HG03575 (cell line): ENCODE measurements around the gene PKHD1.

Experiments
- ATAC-seq: cut with Tn5 transposase; IDR thresholded peaks from one replicate; pipeline ENCODE4 v1.9.1; 2021; ENCODE audit not compliant: unreplicated experiment, insufficient number of reproducible peaks, low FRiP score; ENCODE audit errors: extremely low read depth

Gene PKHD1

GRCh38 chr6:51678905-51679620 is 408.4 kb downstream of the PKHD1 start:
- peak; percentile 83 for ATAC-seq

GRCh38 chr6:51678274-51678673 is 409.1 kb downstream of the PKHD1 start:
- no peak for ATAC-seq

DNA sequence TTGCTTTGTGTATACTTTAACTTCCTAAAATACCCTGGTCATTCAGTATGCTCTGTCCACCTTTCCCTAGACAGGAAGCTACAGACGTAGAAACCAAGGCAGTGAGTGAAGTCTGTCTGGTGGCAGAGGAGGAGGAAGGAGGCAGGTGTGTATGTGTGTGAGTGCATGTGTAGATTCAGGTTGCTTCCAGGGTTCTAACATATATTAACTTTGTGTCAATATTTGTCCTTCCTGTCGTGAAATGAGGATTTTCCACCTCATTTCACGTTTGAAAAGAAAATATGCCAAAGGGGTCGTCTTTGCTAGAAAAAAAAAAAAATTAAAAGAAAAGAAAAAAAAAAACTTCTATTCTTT is 411.5 kb downstream of the PKHD1 start:
- ATAC-seq, result no peak

DNA sequence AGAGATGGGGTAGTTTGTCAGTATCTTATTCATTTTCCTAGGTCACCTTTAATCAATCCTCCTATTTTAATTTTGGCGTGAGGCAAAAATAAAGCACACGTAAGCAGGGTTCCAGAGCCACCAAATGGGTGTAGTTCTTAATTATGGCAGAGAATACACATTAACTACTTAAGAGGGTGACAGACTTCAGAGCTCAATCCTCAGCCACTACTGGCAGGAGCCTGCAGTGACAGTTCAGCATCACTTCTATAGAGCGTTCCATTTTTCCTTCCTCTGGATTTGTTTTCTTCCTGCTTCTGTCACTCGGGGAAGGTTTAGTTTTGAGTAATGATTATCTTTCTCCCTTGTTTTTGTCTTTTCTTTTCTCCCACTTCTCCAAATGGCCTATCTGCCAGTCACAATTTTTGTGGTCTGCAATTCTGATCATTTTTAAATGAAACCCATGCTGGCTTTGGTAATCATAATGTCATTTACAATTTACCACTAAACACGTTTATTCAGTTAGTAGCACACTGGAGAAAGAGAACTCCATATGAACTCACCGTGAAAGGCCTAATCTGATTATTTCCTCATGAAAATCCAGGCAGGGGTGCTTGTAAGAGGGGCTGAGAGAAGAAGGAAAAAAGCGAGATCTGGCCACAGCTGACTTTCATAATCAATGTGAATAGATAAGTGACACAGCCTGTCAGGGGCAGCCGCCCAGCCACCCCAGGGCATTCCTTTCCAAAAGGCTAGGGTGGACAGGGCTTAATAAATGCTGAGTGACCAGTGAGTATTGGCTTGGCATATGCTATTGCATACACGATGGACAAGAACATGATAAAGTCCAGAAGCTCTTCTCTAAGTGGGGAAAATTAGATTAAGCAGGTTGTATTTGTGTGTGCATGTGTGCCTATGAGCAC is 412.1 kb downstream of the PKHD1 start:
- ATAC-seq, result no peak

DNA sequence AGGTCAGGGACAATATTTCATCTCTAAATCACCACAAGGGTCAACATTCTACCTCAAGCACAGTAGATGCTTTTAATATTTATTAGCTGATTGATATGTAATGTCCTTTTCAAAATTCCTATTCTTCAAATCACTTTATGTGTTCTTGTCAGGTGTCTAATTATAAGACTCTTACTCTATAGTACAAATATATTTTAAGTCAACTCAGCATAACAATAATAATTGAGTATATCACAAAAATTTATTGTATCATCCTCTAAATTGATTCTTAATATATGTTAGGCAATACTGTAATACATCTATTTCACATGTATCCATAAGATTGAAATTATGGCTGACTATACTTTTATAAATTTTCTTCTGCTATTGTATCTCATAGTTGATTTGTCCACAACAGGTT is 423.9 kb downstream of the PKHD1 start:
- ATAC-seq, result no peak

GRCh38 chr6:51660767-51661166 is 426.6 kb downstream of the PKHD1 start:
- ATAC-seq, result no peak

DNA sequence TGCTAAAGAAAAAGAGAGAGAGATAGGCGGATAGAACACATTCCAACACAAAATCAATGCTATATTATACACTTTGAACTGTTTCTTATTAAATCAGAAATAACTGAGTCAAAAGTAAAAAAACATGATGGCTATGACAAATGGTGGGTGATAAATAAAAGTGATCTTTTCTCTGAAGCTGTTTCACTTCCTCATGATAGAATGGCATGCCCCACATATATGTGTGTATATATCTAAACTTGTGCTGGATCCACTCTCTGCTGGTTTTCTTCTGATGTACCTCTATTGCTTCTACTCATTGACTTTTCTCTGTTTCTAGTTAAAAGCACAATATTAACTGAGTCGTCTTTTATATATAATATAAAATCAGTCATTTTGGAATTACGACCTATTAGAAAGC is 429.9 kb downstream of the PKHD1 start:
- no peak for ATAC-seq

DNA sequence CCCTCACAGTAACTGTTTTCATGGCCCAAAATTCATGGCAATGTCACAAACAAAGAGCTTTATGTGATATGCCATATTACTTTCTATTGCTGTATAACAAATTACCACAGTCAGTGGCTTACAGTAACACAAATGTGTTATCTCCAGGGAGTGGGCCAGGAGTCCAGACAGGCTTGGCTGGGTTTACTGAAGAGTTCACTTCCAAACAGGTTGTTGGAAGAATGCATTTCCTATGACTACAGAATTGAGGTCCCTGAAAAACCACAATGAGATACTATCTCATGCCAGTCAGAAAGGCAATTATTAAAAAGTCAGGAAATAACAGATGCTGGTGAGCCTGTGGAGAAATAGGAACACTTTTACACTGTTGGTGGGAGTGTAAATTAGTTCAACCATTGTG is 431.9 kb downstream of the PKHD1 start:
- ATAC-seq, result no peak

DNA sequence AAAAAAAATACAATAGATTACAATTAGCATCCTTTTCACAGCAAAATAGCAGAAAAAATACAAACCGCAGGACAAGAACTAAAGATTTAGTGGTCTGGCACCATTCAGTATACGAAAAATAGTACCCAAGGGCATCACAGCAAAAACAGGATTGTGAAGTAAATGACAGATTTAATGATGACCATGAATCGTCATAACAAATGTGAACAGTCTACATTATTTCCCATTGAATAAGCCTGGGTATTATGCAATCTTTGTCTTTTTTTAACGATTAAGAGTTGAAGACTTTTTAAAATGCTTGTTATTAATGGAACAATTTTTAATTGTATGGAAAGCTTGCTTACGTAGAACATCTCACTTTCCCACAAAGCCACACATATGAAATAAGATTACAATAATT is 432.8 kb downstream of the PKHD1 start:
- no peak for ATAC-seq

- ATAC-seq, result no peak
Measured at GRCh38 chr6:51651132-51651817, 436.1 kb downstream of the PKHD1 start.

DNA sequence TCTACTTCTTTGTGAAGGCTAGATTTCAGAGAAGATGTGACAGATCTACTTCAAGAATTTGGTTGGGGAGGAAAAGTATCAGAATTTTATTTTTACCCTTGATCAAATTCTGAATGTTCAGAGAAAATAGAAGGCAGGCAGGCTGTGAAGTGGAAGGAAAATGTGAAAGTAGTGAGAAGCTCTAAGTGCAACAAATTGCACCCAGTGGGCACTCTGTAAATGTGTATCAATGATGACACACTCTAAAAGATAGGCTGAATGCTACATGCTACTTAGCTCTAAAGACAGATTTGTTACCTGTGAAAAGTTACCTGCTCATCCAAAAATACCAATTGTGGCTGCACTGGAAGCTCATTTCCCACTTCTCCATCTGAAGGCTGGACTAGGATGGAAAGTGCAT is 438.6 kb downstream of the PKHD1 start:
- ATAC-seq, result no peak

- ATAC-seq, result no peak
Measured at GRCh38 chr6:51648236-51648635, 439.2 kb downstream of the PKHD1 start.

- ATAC-seq, result no peak
Measured at GRCh38 chr6:51644426-51644825, 443.0 kb downstream of the PKHD1 start.

GRCh38 chr6:51640021-51640420 is 447.4 kb downstream of the PKHD1 start:
- no peak for ATAC-seq

GRCh38 chr6:51633424-51633823 is 454.0 kb downstream of the PKHD1 start:
- ATAC-seq, result no peak

GRCh38 chr6:51630011-51630410 is 457.4 kb downstream of the PKHD1 start:
- ATAC-seq, result no peak

DNA sequence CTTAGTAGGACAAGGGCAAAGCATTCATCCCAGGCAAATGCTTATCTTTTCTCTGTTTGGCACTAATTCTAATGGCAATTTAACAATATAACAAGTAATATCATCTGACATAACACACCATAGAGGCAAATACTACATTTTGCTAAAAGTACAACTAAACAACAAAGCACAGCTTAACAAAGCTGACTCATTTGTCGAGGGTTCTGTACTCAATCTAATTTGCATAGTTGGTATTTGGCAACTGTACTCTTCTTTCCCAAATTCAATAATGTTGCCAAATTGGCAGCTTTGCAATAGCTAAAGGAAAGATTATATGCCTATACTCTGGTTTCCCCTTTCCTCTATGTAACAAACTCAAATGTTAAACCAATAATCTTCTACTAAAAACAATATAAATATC is 461.0 kb downstream of the PKHD1 start:
- no peak for ATAC-seq

GRCh38 chr6:51625566-51625965 is 461.8 kb downstream of the PKHD1 start:
- ATAC-seq, result no peak

GRCh38 chr6:51620971-51621370 is 466.4 kb downstream of the PKHD1 start:
- ATAC-seq, result no peak
